ES-I3 (cell line): ENCODE results near the gene IQGAP2.

Experiments
- H3K36me3 ChIP-seq: 2 replicates; pipeline ENCODE4 v1.6.1; 2013; ENCODE audit warnings: mild to moderate bottlenecking, low read length, control low read depth, moderate library complexity; ENCODE audit not compliant: insufficient read depth
- H3K4me1 ChIP-seq: 2 replicates; pipeline ENCODE4 v1.6.1; 2013; ENCODE audit warnings: mild to moderate bottlenecking, control low read depth, low read length; ENCODE audit not compliant: insufficient read depth
- H3K9ac ChIP-seq: 2 replicates; pipeline ENCODE4 v1.6.1; 2013; ENCODE audit warnings: low read depth, mild to moderate bottlenecking, low read length, moderate library complexity
- H3K9me3 ChIP-seq: 2 replicates; pipeline ENCODE4 v1.6.1; 2013; ENCODE audit warnings: mild to moderate bottlenecking, low read length, moderate library complexity; ENCODE audit not compliant: control insufficient read depth, insufficient read depth

IQGAP2 gene

GRCh38 chr5:76476474-76477038 lies 73.5 kb downstream of the IQGAP2 start:
- H3K4me1 ChIP-seq = peaks cover 4% of the 10 kb centered on the region; the same call in 1 of the 2 replicates
- no peak overlapping the region for H3K9ac ChIP-seq
- no peaks in the 10 kb centered on the region for H3K36me3 ChIP-seq
- no peaks in the 10 kb centered on the region for H3K9me3 ChIP-seq

- Histone ChIP-seq H3K36me3 (no peaks in the 10 kb centered on the region), H3K4me1 (peaks cover 6% of the 10 kb centered on the region; the same call in 1 of the 2 replicates), H3K9me3 (no peaks in the 10 kb centered on the region), H3K9ac (no peak overlapping the region)
Measured at GRCh38 chr5:76477061-76477460, 74.0 kb downstream of the IQGAP2 start.

- H3K4me1 ChIP-seq = peaks cover 7% of the 10 kb centered on the region
- no peaks in the 10 kb centered on the region for H3K9me3 ChIP-seq
- H3K36me3 ChIP-seq = no peaks in the 10 kb centered on the region
- no peak overlapping the region for H3K9ac ChIP-seq
Measured at GRCh38 chr5:76477571-76477970, 74.5 kb downstream of the IQGAP2 start.

- H3K4me1 ChIP-seq = peaks cover 10% of the 10 kb centered on the region
- no peaks in the 10 kb centered on the region for H3K36me3 ChIP-seq
- H3K9me3 ChIP-seq = no peaks in the 10 kb centered on the region
- H3K9ac ChIP-seq = no peak overlapping the region
Measured at GRCh38 chr5:76479281-76479680, 76.2 kb downstream of the IQGAP2 start.

- no peak overlapping the region for H3K9ac ChIP-seq
- H3K4me1 ChIP-seq = peaks cover 10% of the 10 kb centered on the region
Measured at GRCh38 chr5:76479973-76480667, 77.0 kb downstream of the IQGAP2 start.

GRCh38 chr5:76482984-76483383 lies 79.9 kb downstream of the IQGAP2 start:
- Histone ChIP-seq H3K4me1 (peaks cover 6% of the 10 kb centered on the region), H3K9me3 (no peaks in the 10 kb centered on the region)

More at GRCh38 chr5:76479973-76480667, 77.0 kb downstream of the IQGAP2 start:
- Histone ChIP-seq H3K36me3 (no peaks in the 10 kb centered on the region), H3K9me3 (no peaks in the 10 kb centered on the region)

GRCh38 chr5:76483433-76483832 lies 80.3 kb downstream of the IQGAP2 start:
- H3K36me3 ChIP-seq = no peaks in the 10 kb centered on the region
- H3K9me3 ChIP-seq = no peaks in the 10 kb centered on the region
- peaks cover 8% of the 10 kb centered on the region for H3K4me1 ChIP-seq
- H3K9ac ChIP-seq = no peak overlapping the region

More at GRCh38 chr5:76482984-76483383, 79.9 kb downstream of the IQGAP2 start:
- no peak overlapping the region for H3K9ac ChIP-seq
- no peaks in the 10 kb centered on the region for H3K36me3 ChIP-seq

GRCh38 chr5:76483881-76484280 lies 80.8 kb downstream of the IQGAP2 start:
- Histone ChIP-seq H3K9me3 (no peaks in the 10 kb centered on the region), H3K36me3 (no peaks in the 10 kb centered on the region), H3K9ac (no peak overlapping the region), H3K4me1 (peaks cover 12% of the 10 kb centered on the region)

- Histone ChIP-seq H3K9ac (no peak overlapping the region), H3K9me3 (no peaks in the 10 kb centered on the region), H3K4me1 (peaks cover 23% of the 10 kb centered on the region), H3K36me3 (no peaks in the 10 kb centered on the region)
Measured at GRCh38 chr5:76485511-76485910, 82.4 kb downstream of the IQGAP2 start.

GRCh38 chr5:76487386-76487785 lies 84.3 kb downstream of the IQGAP2 start:
- H3K9ac ChIP-seq = no peak overlapping the region
- no peaks in the 10 kb centered on the region for H3K9me3 ChIP-seq
- no peaks in the 10 kb centered on the region for H3K36me3 ChIP-seq
- peaks cover 34% of the 10 kb centered on the region for H3K4me1 ChIP-seq

GRCh38 chr5:76487821-76488220 lies 84.7 kb downstream of the IQGAP2 start:
- H3K4me1 ChIP-seq = peaks cover 37% of the 10 kb centered on the region
- H3K9me3 ChIP-seq = no peaks in the 10 kb centered on the region
- H3K36me3 ChIP-seq = no peaks in the 10 kb centered on the region
- H3K9ac ChIP-seq = no peak overlapping the region

- Histone ChIP-seq H3K36me3 (no peaks in the 10 kb centered on the region), H3K9ac (no peak overlapping the region), H3K4me1 (peaks cover 41% of the 10 kb centered on the region), H3K9me3 (no peaks in the 10 kb centered on the region)
Measured at GRCh38 chr5:76488969-76489368, 85.9 kb downstream of the IQGAP2 start.

GRCh38 chr5:76489877-76490688 lies 87.0 kb downstream of the IQGAP2 start:
- Histone ChIP-seq H3K9ac (no peak overlapping the region), H3K36me3 (no peaks in the 10 kb centered on the region), H3K4me1 (peaks cover 45% of the 10 kb centered on the region)

GRCh38 chr5:76490960-76491359 lies 87.9 kb downstream of the IQGAP2 start:
- Histone ChIP-seq H3K36me3 (no peaks in the 10 kb centered on the region), H3K9me3 (no peaks in the 10 kb centered on the region), H3K9ac (no peak overlapping the region), H3K4me1 (peaks cover 49% of the 10 kb centered on the region)

More at GRCh38 chr5:76489877-76490688, 87.0 kb downstream of the IQGAP2 start:
- H3K9me3 ChIP-seq = no peaks in the 10 kb centered on the region
